ENCODE measurements around the gene SND1. TPM values are rescaled to one million over a fixed set of nuclear protein-coding genes. Genes with fewer than 3 reads are reported as not detected.

SND1 gene
- total and polyA plus RNA-seq, 7 experiments from 2014 or later, result 68.6 to 253 (median 137) TPM

GRCh38 chr7:127760436-127761031 lies 108.5 kb downstream of the SND1 start:
- no peaks in the 10 kb centered on the region for H3K27me3 Mint-ChIP-seq

GRCh38 chr7:127761196-127761595 lies 109.2 kb downstream of the SND1 start:
- Mint-ChIP-seq H3K4me3 (peak overlapping the region in 1 of 10 donors; percentile 46), H3K4me1 (peaks cover 23 to 68% (median 46%) of the 10 kb centered on the region in 7 donors)
- peak; percentile 32 for ATAC-seq

More at GRCh38 chr7:127760436-127761031, 108.5 kb downstream of the SND1 start:
- H3K9me3 Mint-ChIP-seq, result no peaks in the 10 kb centered on the region
- intact Hi-C loops (cut with micrococcal nuclease), result no loop called here
- Histone ChIP-seq H3K4me3 (ENCODE audit: low read length) (no peak overlapping the region), H3K9me3 (ENCODE audit: control insufficient read depth in 2 of 3, low read length in 3 of 3) (no peaks in the 10 kb centered on the region), H3K27me3 (ENCODE audit: control insufficient read depth in 2 of 2, insufficient read depth in 2 of 2, low read length in 2 of 2) (no peaks in the 10 kb centered on the region), H3K36me3 (ENCODE audit: control insufficient read depth in 2 of 3, insufficient read depth in 3 of 3, low read length in 3 of 3) (no peaks in the 10 kb centered on the region), H3K27ac (ENCODE audit: low read depth, low read length) (no peak overlapping the region), H3K4me1 (ENCODE audit: control insufficient read depth in 2 of 2, insufficient read depth in 2 of 2, low read length in 2 of 2) (peaks cover 0 to 30% of the 10 kb centered on the region in 2 donors)
- H3K4me3 Mint-ChIP-seq, result no peak overlapping the region
- ChIA-PET CTCF (no interaction called here), POLR2A (no interaction called here)
- ATAC-seq (no peak), DNase-seq (no peak)
- H3K4me1 Mint-ChIP-seq, result peaks cover 29 to 70% (median 51%) of the 10 kb centered on the region in 7 donors
- no peak overlapping the region for H3K27ac Mint-ChIP-seq
- peaks cover 0 to 30% (median 15%) of the 10 kb centered on the region in 5 donors for H3K36me3 Mint-ChIP-seq

GRCh38 chr7:127764681-127765080 lies 112.7 kb downstream of the SND1 start:
- ChIA-PET CTCF (no interaction called here), POLR2A (no interaction called here)
- intact Hi-C loops (cut with micrococcal nuclease), result no loop called here
- Histone ChIP-seq H3K27ac (ENCODE audit: low read depth, low read length) (no peak overlapping the region), H3K36me3 (ENCODE audit: control insufficient read depth in 2 of 3, insufficient read depth in 3 of 3, low read length in 3 of 3) (no peaks in the 10 kb centered on the region), H3K4me1 (ENCODE audit: control insufficient read depth in 2 of 2, insufficient read depth in 2 of 2, low read length in 2 of 2) (peaks cover 0 to 26% of the 10 kb centered on the region in 2 donors), H3K27me3 (ENCODE audit: control insufficient read depth in 2 of 2, insufficient read depth in 2 of 2, low read length in 2 of 2) (no peaks in the 10 kb centered on the region), H3K4me3 (ENCODE audit: low read length) (no peak overlapping the region), H3K9me3 (ENCODE audit: control insufficient read depth in 2 of 3, low read length in 3 of 3) (no peaks in the 10 kb centered on the region)
- Mint-ChIP-seq H3K9me3 (peaks cover 0 to 4% (median 0%) of the 10 kb centered on the region in 11 donors), H3K4me1 (peaks cover 29 to 75% (median 45%) of the 10 kb centered on the region in 7 donors), H3K4me3 (peak overlapping the region in 1 of 10 donors; percentile 33), H3K27me3 (no peaks in the 10 kb centered on the region), H3K36me3 (peaks cover 0 to 43% (median 36%) of the 10 kb centered on the region in 5 donors), H3K27ac (no peak overlapping the region)
- ATAC-seq, result no peak
- DNase-seq, result no peak

More at GRCh38 chr7:127761196-127761595, 109.2 kb downstream of the SND1 start:
- H3K36me3 Mint-ChIP-seq, result peaks cover 0 to 34% (median 22%) of the 10 kb centered on the region in 5 donors
- Histone ChIP-seq H3K9me3 (ENCODE audit: control insufficient read depth in 2 of 3, low read length in 3 of 3) (no peaks in the 10 kb centered on the region), H3K36me3 (ENCODE audit: control insufficient read depth in 2 of 3, insufficient read depth in 3 of 3, low read length in 3 of 3) (no peaks in the 10 kb centered on the region), H3K4me3 (ENCODE audit: low read length) (no peak overlapping the region), H3K4me1 (ENCODE audit: control insufficient read depth in 2 of 2, insufficient read depth in 2 of 2, low read length in 2 of 2) (peaks cover 0 to 30% of the 10 kb centered on the region in 2 donors), H3K27ac (ENCODE audit: low read depth, low read length) (no peak overlapping the region), H3K27me3 (ENCODE audit: control insufficient read depth in 2 of 2, insufficient read depth in 2 of 2, low read length in 2 of 2) (no peaks in the 10 kb centered on the region)
- H3K27ac Mint-ChIP-seq, result no peak overlapping the region
- H3K27me3 Mint-ChIP-seq, result no peaks in the 10 kb centered on the region
- DNase-seq, result no peak
- POLR2A ChIA-PET, result no interaction called here
- CTCF ChIA-PET, result interaction anchor here (0.7 kb wide), 1 partner anchor 25 kb away, joined by 3 read pairs; no protein-coding TSS in a partner anchor
- H3K9me3 Mint-ChIP-seq, result no peaks in the 10 kb centered on the region
- intact Hi-C loops (cut with micrococcal nuclease), result no loop called here

GRCh38 chr7:127765150-127765549 lies 113.2 kb downstream of the SND1 start:
- H3K36me3 Mint-ChIP-seq, result peaks cover 0 to 43% (median 34%) of the 10 kb centered on the region in 5 donors
- H3K4me1 ChIP-seq (ENCODE audit: control insufficient read depth in 2 of 2, insufficient read depth in 2 of 2, low read length in 2 of 2), result peaks cover 0 to 21% of the 10 kb centered on the region in 2 donors
- H3K27me3 Mint-ChIP-seq, result no peaks in the 10 kb centered on the region
- no peak overlapping the region for H3K27ac Mint-ChIP-seq
- no peak overlapping the region for H3K4me3 Mint-ChIP-seq
- intact Hi-C loops (cut with micrococcal nuclease), result no loop called here
- no peak for DNase-seq
- ChIA-PET CTCF (no interaction called here), POLR2A (no interaction called here)
- H3K27me3 ChIP-seq (ENCODE audit: control insufficient read depth in 2 of 2, insufficient read depth in 2 of 2, low read length in 2 of 2), result no peaks in the 10 kb centered on the region
- no peak overlapping the region for H3K27ac ChIP-seq (ENCODE audit: low read depth, low read length)
- peaks cover 25 to 70% (median 44%) of the 10 kb centered on the region in 7 donors for H3K4me1 Mint-ChIP-seq
- H3K4me3 ChIP-seq (ENCODE audit: low read length), result no peak overlapping the region
- ATAC-seq, result no peak
- no peaks in the 10 kb centered on the region for H3K36me3 ChIP-seq (ENCODE audit: control insufficient read depth in 2 of 3, insufficient read depth in 3 of 3, low read length in 3 of 3)
- no peaks in the 10 kb centered on the region for H3K9me3 ChIP-seq (ENCODE audit: control insufficient read depth in 2 of 3, low read length in 3 of 3)
- peaks cover 0 to 4% (median 0%) of the 10 kb centered on the region in 11 donors for H3K9me3 Mint-ChIP-seq

- H3K9me3 Mint-ChIP-seq, result peaks cover 0 to 4% (median 0%) of the 10 kb centered on the region in 11 donors
- ChIA-PET POLR2A (no interaction called here), CTCF (no interaction called here)
- intact Hi-C loops (cut with micrococcal nuclease), result no loop called here
- peaks cover 0 to 37% (median 21%) of the 10 kb centered on the region in 5 donors for H3K36me3 Mint-ChIP-seq
- H3K4me1 Mint-ChIP-seq, result peaks cover 18 to 58% (median 38%) of the 10 kb centered on the region in 7 donors
- no peak overlapping the region for H3K27ac ChIP-seq (ENCODE audit: low read depth, low read length)
- peaks cover 0 to 4% of the 10 kb centered on the region in 2 donors for H3K4me1 ChIP-seq (ENCODE audit: control insufficient read depth in 2 of 2, insufficient read depth in 2 of 2, low read length in 2 of 2)
- no peak overlapping the region for H3K4me3 ChIP-seq (ENCODE audit: low read length)
- H3K36me3 ChIP-seq (ENCODE audit: control insufficient read depth in 2 of 3, insufficient read depth in 3 of 3, low read length in 3 of 3), result no peaks in the 10 kb centered on the region
- H3K4me3 Mint-ChIP-seq, result peak overlapping the region in 2 of 10 donors; percentile 39 to 40
- ATAC-seq (peak; percentile 32), DNase-seq (no peak)
- H3K27ac Mint-ChIP-seq, result peak overlapping the region in 2 of 9 donors; percentile 17 to 34
- H3K9me3 ChIP-seq (ENCODE audit: control insufficient read depth in 2 of 3, low read length in 3 of 3), result no peaks in the 10 kb centered on the region
- no peaks in the 10 kb centered on the region for H3K27me3 ChIP-seq (ENCODE audit: control insufficient read depth in 2 of 2, insufficient read depth in 2 of 2, low read length in 2 of 2)
- H3K27me3 Mint-ChIP-seq, result no peaks in the 10 kb centered on the region
Observed at GRCh38 chr7:127766831-127767459, 115.0 kb downstream of the SND1 start.

GRCh38 chr7:127768241-127768640 lies 116.2 kb downstream of the SND1 start:
- Histone ChIP-seq H3K36me3 (ENCODE audit: control insufficient read depth in 2 of 3, insufficient read depth in 3 of 3, low read length in 3 of 3) (no peaks in the 10 kb centered on the region), H3K27ac (ENCODE audit: low read depth, low read length) (no peak overlapping the region), H3K9me3 (ENCODE audit: control insufficient read depth in 2 of 3, low read length in 3 of 3) (no peaks in the 10 kb centered on the region), H3K4me3 (ENCODE audit: low read length) (no peak overlapping the region), H3K4me1 (ENCODE audit: control insufficient read depth in 2 of 2, insufficient read depth in 2 of 2, low read length in 2 of 2) (peaks cover 0 to 3% of the 10 kb centered on the region in 2 donors), H3K27me3 (ENCODE audit: control insufficient read depth in 2 of 2, insufficient read depth in 2 of 2, low read length in 2 of 2) (no peaks in the 10 kb centered on the region)
- Mint-ChIP-seq H3K36me3 (peaks cover 0 to 36% (median 21%) of the 10 kb centered on the region in 5 donors), H3K27me3 (no peaks in the 10 kb centered on the region), H3K4me3 (no peak overlapping the region), H3K9me3 (peaks cover 0 to 4% (median 0%) of the 10 kb centered on the region in 11 donors), H3K27ac (no peak overlapping the region), H3K4me1 (peaks cover 11 to 48% (median 33%) of the 10 kb centered on the region in 7 donors)
- CTCF ChIA-PET, result no interaction called here
- DNase-seq (no peak), ATAC-seq (no peak)
- intact Hi-C loops (cut with micrococcal nuclease), result no loop called here
- POLR2A ChIA-PET, result no interaction called here
